GM18951 (cell line): Measurements from ENCODE around the gene ING1.
"Not testable (repeated sequence)": the region's sequence is repeated elsewhere in the genome, so short reads cannot be mapped to it uniquely, and the experiment has no call there.

Experiments
- POLR2A ChIP-seq: IDR thresholded peaks from 4 replicates; pipeline ENCODE4 v1.6.1; 2011; ENCODE audit warnings: mild to moderate bottlenecking; ENCODE audit not compliant: insufficient read length, insufficient read depth; ENCODE audit errors: extremely low read depth
- in situ Hi-C: fragments of 300-500 bp; cut with MboI; formaldehyde crosslinking; loops from one replicate; pipeline ENCODE4 v1.12.0; 2022; ENCODE audit warnings: low sequenced_read_pairs, mixed read lengths, inconsistent platforms; ENCODE audit not compliant: unreplicated experiment

The ING1 gene

DNA sequence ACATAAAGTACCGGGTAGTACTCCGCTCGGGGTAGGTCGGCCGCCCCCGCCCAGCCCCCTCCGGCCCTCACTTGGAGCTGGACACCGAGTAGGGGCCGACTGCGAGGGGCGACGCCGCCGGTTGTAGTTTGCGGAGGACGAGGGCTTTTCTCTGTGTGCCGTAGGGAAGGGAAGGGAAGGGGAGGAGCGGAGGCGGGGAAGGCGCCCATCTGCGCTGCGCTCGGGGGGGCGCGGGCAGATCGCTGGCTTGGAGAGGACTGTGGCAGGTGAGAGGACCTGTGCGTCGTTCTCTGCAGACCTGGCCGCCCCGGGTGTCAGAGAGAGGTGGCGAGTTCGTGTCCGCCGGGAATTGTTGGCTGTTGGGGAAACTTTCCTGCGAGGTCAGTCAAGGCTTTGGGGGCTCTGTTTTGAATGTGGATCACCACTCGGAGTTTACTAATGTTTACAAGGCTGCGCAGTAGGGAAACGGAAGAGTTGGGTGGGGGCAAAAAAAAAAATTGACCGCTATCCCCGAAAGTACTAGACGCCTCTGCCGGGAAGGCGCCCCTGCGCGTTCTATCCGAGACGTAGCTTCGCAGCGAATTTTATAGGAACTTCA, 1.4 kb downstream of the ING1 start:
- in situ Hi-C loops = no loop called here
- TF ChIP-seq POLR2A = peak; percentile 100

DNA sequence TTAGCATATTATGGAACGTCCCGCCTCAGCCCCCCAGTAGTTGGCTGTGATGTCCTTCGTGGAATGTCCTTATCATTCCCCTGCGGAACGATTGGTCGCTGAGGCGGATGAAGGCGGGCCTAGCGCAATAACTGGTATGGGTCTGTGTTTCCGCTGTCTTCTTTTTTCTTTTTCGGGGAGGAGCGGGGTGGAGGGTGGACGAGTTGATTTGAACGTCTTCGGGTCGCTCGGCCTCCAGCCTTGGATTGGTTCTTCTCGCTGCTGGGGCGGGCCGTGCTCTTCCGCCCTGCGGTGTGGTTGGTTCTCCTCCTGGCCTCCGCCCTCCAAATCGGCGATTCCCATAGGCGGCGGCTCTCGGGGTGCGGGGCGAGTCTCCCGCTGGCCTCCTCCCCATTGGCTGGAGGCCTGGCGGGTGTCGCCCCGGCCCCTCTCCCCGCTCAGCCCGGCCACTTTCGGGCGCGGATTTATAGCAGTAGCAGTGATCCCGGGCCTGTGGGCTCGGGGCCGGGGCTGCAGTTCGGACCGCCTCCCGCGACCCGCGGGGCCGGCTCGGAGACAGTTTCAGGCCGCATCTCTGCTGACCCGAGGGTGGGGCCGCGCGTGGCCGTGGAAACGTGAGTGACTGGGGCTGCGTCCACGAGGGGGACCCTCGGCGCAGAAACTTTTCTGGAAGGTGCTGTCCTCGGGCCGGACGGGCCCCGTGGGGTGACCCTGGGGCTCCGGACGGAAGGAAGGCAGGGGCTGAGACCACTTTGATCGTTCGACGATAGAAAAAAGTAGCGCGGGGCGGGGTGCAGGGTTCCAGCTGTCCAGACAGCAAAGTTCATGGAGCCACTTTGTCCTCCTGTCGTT, 2.1 kb downstream of the ING1 start:
- peak; percentile 25 for TF ChIP-seq POLR2A
- in situ Hi-C loops = no loop called here

DNA sequence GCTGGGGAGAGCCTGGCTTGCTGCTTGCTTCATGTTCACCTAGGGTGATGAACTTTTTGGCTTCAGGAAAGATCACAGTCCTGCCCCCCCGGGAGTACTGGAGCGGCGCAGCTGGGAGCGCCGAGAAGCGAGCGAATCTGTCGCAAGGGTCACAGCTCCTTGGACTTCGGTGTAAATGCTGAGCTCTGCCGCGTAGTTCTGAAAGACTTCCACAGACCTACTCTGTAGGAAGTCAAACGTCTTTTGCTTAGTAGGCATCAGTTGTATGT, 2.7 kb downstream of the ING1 start:
- TF ChIP-seq POLR2A = no peak
- in situ Hi-C loops = no loop called here

DNA sequence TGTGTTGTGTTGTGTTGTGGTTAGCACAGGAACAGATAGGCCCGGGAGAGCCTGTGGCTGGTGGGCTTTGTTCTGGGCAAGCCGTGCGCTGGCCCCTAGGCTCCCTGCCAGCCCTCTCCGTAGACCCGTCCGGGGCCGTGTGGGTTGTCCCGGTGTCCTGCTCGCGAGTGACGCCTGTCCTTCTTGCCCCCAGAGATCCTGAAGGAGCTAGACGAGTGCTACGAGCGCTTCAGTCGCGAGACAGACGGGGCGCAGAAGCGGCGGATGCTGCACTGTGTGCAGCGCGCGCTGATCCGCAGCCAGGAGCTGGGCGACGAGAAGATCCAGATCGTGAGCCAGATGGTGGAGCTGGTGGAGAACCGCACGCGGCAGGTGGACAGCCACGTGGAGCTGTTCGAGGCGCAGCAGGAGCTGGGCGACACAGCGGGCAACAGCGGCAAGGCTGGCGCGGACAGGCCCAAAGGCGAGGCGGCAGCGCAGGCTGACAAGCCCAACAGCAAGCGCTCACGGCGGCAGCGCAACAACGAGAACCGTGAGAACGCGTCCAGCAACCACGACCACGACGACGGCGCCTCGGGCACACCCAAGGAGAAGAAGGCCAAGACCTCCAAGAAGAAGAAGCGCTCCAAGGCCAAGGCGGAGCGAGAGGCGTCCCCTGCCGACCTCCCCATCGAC, 5.7 kb downstream of the ING1 start:
- in situ Hi-C loops = no loop called here
- TF ChIP-seq POLR2A = no peak

DNA sequence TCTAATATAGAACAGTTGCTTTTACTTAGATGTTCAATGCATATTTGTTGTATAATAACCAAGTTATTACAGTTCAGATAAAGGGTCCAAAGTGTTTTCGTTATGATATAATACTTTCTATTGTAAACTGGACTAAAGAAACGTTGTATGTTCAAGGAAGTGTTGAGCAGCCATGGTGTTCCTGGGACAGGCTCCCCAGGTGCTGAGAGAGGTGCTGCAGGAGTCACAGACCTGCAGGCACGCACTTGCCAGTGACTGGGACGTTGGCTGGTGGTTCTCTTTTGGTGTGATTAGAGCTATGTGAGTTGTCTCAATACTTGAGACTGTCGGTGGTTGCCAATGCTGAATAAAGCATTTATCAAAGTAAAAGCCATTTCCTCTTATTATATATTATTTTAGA, 9.5 kb downstream of the ING1 start:
- TF ChIP-seq POLR2A = no peak
- in situ Hi-C loops = no loop called here

DNA sequence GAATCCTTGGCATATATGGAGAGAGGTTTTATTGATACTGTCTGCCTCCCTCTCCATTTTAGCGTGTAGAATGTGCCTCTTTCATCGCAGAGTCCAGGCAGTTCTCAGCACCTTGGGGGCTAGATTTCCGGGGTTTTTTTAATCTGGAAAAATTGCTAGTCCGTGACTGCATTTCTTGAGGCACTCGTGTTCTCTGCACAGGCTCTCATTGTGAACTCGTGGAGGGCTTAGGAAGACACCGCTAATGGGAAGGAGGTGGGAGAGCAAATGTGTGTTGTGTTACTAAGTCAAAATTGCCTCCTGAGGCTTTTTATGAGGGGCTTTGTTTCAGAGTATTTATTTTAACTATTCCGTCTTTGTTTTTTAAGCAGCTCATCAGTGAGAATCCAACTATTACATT, 10.1 kb downstream of the ING1 start:
- no peak for TF ChIP-seq POLR2A

DNA sequence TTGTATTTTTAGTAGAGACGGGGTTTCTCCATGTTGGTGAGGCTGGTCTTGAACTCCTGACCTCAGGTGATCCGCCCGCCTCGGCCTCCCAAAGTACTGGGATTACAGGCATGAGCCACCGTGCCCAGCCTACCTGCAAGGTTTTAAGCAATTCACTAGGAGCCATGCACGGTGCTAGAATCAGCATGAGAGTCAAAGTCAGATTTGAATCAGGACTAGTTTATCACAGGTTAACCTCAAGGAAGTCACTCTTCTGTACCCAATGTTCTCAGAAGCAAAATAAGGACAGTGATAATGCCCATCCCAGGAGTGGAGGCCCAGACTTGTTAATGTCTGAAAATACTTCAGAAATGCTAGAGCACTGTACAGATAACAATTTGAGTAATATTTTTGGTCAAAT, 12.7 kb downstream of the ING1 start:
- in situ Hi-C loops = not testable (repeated sequence)

More for the DNA sequence above, 10.1 kb downstream of the ING1 start:
- in situ Hi-C loops = no loop called here

DNA sequence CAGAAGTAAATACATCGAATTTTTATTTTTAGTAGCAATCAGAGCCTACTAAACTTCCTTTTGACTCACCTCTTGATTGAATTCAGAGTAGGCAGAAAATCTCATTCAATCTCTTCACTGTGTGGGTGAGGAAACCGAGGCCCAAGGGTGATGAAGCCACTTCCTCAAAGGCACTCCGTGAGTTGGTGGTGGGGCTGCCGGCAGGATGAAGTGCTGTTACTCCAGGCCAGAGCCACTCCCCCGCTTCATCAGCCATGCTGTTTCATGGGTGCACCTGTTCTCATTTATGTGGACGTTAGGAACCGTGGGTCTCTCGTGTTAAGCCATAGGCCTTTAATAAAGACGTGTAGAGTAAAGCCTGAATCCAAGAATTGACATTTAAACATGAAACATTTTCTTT, 13.2 kb downstream of the ING1 start:
- in situ Hi-C loops = no loop called here
- TF ChIP-seq POLR2A = no peak

DNA sequence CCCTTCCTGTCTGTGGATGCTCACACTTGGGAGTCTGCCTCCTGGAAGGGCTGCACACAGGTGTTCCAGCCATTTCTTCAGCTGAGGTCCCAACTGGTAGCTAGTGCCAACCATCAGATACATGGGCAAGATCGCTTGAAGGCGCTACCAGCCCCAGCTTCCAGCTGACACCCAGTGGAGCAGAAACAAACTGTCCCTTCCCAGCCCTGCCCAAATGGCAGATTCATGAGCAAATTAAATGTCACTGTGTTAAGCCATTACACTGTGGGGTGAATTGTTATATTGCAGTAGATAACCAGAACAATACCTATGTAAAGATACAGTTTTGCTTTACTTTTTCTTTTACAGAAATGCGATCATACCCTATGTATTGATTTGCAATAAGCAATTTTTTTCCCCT, 17.6 kb downstream of the ING1 start:
- in situ Hi-C loops = no loop called here
- no peak for TF ChIP-seq POLR2A

DNA sequence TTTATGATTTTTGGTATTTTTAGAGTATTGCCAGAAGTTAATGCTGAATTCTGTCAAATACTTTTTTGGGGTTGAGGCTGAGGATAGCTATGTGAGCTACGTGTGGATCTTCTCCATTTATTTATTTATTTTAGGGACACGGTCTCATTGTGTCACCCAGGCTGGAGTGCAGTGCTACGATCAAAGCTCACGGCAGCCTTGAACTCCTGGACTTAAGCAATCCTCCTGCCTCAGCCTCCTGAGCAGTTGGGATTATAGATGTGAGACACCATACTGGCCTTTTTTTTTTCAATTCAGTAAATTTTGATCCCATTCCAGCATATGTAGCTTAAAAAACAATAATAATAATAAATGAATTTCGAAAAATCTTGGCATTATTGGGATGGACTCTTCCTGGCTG, 21.1 kb downstream of the ING1 start:
- in situ Hi-C loops = no loop called here
- TF ChIP-seq POLR2A = no peak

DNA sequence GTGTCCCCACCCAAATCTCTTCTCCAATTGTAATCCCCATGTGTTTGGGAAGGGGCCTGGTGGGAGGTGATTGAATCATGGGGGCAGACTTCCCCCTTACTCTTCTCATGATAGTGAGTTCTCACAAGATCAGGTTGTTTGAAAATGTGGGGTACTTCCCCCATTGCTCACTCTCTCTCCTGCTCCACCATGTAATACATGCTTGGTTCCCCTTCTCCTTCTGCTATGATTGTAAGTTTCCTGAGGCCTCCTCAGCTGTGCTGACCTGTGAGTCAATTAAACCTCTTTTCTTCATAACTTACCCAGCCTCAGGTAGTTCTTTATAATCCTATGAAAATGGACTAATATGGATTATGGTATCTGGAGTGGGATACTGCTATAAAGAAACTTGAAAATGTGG, 24.1 kb downstream of the ING1 start:
- in situ Hi-C loops = no loop called here
- no peak for TF ChIP-seq POLR2A

DNA sequence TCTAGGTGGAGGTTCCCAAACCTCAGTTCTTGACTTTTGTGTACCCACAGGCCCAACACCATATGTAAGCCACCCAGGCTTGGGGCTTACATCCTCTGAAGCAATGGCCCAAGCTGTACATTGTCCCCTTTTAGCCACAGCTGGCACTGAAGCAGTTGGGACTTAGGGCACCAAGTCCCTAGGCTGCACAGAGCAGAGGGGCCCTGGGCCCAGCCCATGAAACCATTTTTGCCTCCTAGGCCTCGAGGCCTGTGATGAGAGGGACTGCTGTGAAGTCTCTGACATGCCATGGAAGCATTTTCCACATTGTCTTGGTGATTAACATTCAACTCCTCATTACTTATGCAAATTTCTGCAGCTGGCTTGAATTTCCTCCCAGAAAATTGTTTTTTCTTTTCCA, 30.2 kb downstream of the ING1 start:
- in situ Hi-C loops = no loop called here
- TF ChIP-seq POLR2A = no peak

DNA sequence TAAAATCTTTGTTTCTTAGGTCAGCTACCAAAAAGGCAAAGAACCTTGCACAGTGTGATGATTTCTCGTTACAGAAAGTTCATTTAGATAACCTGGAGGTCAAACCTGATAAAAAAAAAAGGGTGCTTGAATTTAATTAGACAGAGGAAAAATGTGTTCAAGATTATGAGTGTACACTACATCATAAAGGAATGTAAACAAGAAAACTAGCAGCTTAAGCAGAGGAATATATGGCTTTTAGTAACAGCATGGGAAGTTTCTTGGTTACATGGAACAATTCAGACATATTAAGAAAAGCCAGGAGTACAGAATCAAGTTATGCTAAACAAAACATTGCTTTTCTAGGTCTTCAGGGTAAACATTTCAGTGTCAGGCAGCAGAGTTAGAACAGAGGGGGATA, 32.9 kb downstream of the ING1 start:
- in situ Hi-C loops = no loop called here
- no peak for TF ChIP-seq POLR2A

DNA sequence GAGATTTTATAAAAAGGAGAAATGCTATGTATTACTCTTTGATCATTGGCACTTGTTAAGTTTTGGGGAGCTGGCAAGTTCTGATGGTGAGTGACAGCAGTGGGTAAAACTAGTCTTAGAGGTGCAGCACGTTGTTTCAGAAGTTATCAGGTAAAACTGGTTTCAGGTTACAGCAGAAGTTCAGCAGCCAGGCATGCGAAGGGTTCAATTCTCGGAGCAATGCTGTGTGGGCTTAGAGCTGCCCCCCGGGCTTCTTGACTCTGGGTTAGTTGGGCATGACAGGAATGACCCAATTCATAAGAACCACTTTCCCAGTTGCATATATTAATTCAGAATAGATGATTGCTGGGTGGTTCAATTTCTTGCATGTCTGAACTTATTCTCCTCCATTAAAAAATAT, 34.8 kb downstream of the ING1 start:
- in situ Hi-C loops = no loop called here
- no peak for TF ChIP-seq POLR2A

DNA sequence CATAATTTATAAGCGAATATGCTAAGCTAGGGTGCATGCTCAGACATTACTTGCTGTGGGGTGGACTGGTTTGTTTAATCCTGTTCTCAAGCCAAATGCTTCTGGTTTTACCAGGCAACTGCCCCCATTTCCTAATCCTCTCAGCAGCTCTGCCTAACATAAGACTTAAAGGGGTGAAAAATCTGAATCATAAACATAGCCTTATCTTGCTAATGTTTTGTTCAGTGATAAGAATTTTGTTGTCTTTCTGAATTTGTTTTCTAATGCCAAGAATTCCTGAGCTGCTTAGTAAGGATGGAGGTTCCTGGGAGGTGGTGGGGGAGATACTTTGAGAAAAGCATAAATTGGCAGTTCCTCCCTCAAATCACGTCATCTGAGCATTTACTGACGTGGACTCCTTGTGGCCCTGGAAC, 42.7 kb downstream of the ING1 start:
- no peak for TF ChIP-seq POLR2A
- in situ Hi-C loops = no loop called here

DNA sequence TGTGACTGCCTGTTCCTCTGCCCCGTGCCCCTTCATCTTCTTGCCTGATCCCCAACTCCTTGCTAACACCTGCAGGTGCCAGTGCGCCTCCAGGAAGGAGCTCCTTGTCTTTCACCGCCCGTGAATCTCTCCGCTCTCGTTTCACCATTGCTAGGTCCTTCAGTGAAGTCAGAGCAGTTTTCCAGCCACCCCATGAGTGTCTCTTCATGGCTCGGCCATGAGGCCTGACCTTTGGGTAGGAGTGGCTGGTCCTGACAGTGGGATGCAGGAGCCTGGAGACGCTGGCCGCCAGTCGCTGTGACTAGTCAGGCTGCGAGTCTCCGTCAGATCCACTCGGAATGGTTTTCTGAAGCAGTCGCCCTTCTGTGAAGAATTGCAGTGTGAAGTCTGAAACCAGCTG, 43.8 kb downstream of the ING1 start:
- in situ Hi-C loops = no loop called here

More for the DNA sequence above, 43.8 kb downstream of the ING1 start:
- TF ChIP-seq POLR2A = no peak
